HL-60/S4 treated with phorbol 12-myristate 13-acetate at 8.2 ng/mL for 4 days and 3 days (cell line): ENCODE data around the gene LRRC73.

Experiments used
- in situ Hi-C: fragments of 300-500 bp; cut with MboI; formaldehyde crosslinking; loops from 2 replicates; pipeline ENCODE4 v1.15.0; 2022; ENCODE audit warnings: low sequenced_read_pairs

Gene LRRC73

DNA sequence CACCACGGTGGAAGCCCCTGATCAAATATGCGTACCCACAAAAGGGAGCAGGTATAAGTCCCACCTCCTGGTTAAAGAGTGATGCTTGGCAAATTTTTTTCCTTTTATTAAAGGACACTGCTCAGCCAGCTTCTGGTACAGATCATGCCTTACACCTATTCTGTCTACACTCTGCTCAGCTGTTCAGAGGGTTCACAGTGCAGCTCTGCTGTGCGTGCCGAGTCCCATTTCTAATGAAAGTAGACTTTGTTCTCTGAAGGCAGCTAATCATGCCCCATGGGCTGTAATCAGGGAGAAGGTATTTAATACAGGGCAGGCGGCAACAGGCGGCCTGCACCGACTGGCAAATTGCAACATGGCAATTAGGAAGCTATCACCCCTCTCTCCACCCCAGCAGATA lies 16.3 kb downstream of the LRRC73 start:
- in situ Hi-C loops: no loop called here

GRCh38 chr6:43493230-43493629 lies 16.9 kb downstream of the LRRC73 start:
- in situ Hi-C loops: no loop called here

DNA sequence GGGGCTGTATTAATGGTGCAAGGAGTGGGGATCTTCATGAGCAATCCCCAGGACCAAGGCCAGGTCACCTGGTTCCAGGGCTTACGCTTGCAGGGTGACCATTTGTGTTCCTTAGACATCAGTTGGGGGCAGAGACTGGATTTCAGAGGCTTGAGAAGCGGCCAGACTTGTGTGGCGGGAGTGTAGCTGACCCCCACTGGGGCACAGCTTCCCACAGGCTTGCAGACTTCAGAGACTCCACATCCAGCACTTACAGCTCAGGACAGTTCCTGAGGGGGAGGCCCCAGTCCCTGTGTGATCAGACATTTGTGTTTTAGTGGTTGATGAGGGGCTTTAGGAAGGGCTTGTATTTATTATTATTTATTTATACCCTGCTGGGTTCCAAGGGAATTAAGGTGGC lies 17.5 kb downstream of the LRRC73 start:
- in situ Hi-C loops: no loop called here

- in situ Hi-C loops: no loop called here
These were observed 18.1 kb downstream of the LRRC73 start for GRCh38 chr6:43491750-43492661.

DNA sequence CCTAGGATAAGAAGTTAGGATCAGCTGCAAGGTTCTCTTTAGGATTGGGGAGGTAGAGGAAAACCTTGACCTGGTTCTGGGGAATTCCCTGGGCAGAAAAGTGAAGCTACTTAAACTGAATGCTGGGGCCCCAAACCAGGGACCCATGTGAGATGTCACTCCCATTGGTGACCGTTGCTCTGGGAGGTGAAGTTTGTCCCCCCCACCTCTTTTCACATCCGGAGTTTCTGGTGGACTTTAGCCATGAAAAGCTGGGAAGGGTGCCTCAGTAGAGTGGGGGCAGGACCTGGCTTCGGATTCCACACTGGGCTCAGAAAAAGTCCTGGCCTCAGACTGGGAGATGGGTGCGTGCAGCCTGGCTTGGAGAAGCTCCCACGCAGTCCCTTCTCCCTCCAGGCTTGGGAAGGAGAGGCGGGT lies 19.6 kb downstream of the LRRC73 start:
- in situ Hi-C loops: no loop called here

DNA sequence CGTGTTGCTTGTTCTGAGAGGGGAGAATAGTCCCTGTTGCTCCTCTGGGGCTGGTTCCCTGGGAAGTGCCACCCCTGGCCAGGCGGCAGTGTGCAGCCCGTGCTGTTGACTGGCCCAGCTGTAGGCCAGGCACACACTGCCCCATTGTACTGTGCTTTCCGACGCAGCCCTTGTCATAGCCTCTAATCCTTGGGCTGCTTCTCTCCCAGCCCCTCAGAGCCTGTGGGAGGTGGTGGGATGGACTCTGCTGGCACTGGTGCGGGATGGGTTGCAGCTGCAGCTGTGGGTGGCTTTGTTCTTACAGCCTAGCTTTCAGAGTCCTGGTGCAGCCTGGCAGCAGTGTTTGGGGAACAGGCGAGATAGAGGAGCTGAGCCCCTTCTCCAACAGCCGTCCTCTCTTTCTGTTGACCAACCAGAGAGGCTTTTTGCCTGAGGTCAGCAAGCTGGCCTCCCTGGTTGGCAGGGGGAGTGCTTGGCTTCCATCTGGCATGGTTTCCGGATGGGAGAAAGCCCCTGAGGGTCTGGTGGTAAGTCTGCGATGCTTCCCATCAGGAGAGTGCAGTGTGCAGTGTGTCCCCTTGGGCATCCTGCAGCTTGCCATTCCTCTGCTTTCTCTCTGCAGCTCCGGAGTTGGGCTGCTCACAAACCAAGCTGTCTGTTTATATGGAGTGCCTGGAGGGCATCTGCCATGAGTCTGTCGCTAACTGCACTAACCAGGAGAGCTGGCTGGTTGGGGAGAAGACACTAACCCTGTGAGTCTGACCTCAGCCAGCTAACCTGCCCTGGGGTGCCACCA lies 20.7 kb downstream of the LRRC73 start:
- in situ Hi-C loops: no loop called here

GRCh38 chr6:43488667-43489276 lies 21.4 kb downstream of the LRRC73 start:
- in situ Hi-C loops: no loop called here

GRCh38 chr6:43481591-43482236 lies 28.4 kb downstream of the LRRC73 start:
- in situ Hi-C loops: no loop called here

GRCh38 chr6:43481075-43481474 lies 29.1 kb downstream of the LRRC73 start:
- in situ Hi-C loops: no loop called here

DNA sequence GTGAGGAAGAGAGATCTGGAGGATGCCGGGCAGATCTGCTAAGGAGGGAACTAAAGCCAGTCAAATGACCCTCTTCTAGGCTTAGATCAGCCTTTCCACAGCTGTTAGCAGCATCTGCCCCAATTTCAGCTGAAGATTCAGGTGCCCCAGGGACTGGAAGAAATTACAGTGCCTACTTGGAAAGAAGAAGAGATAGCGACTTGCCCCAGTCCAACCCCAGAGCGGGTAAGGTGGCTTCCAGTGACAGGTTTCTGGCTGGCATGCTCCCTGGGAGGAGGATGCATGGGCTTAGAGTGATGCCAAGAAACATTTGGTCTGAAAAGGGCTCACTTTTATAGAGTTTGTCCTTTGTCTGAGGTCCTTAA lies 32.2 kb downstream of the LRRC73 start:
- in situ Hi-C loops: no loop called here

GRCh38 chr6:43477235-43478007 lies 32.7 kb downstream of the LRRC73 start, which contains the start of gene TJAP1:
Gene TJAP1 (plus strand): TSS chr6:43477570. CDS start chr6:43499002, 21,432 bp downstream.
- in situ Hi-C loops: no loop called here

DNA sequence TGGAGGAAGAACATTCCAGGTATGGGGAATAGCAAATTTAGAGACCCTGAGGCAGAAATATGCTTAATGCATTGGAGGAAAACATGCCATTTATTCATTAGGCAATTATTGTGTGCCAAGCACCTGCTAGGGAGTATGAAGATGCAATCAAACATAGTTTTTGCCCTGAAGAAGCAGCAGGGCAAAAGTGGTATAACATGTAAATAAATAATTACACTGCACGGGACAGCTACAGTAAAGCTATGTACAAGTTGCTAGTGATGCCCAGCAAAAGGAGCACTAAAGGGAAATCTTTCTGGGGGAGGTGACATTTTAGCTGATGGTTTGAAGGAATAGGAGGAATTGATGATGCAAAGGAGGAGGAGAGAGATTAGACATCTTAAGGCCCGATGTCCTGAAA lies 33.4 kb downstream of the LRRC73 start:
- in situ Hi-C loops: no loop called here

- in situ Hi-C loops: no loop called here
These were observed 34.6 kb downstream of the LRRC73 start for GRCh38 chr6:43475516-43475915.

GRCh38 chr6:43472515-43472914 lies 37.6 kb downstream of the LRRC73 start:
- in situ Hi-C loops: no loop called here

DNA sequence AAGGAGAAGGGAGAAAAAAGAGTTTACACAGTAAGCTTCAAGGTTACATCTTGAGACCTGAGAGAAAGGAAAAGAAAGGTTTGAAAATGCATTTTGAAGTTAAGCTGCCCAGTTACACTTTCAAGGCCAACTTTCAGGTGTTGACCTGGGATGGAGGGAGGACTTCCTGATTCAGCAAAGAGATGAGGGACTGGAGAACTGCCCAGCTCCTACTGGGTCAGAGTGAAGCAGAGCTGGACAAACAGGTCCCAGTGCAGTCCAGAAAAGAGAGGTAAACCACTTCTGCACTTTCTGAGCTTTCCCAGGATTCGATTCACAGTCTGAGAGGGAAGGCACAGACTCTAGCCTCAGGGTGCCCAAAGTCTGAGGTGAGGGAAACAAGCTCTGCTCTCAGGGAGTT lies 38.7 kb downstream of the LRRC73 start:
- in situ Hi-C loops: no loop called here

- in situ Hi-C loops: no loop called here
These were observed 40.2 kb downstream of the LRRC73 start for GRCh38 chr6:43469947-43470346.

DNA sequence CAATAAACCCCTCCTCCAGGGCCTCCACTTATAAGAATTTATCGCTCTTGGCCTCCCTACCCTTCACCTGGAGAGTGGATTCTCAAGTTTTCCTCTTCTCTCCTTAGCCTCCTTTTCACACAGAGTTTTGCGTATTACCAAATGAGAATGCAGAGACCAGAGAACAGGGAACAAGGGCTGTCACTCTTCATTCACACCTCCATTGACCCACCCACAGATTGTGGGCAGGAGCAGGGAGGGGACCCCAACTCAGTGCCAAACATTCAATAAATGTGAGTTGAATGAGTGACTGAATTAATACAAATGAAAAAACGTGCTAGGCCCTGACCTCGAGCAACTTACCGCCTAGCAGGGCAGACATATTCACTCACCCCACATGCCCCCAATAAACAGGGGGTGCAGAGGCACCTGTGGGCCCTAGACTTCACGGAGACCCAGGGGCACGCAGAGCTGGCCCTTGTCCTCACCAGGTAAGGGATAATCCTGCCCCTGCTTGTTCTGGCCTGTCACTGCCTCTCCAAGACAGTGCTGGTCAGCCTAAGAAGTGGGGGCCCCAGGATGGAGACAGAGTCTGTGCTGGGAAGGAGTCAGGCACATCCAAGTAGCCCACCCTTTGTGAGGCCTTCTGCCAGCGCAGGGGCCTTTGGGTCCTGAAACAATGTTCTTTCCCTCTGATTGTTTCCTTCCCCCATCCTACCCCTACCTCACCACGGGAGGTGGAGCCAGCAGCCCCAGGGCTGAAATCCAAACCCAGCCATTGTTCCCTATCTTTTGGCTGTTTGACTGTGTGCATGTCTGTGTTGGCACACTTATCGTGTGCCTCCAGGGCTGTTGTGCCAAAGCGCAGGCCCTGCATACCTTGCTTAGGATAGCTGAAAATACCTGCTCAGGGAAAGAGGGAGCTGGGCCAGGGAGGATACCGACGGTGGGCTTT lies 41.1 kb downstream of the LRRC73 start:
- in situ Hi-C loops: no loop called here

- in situ Hi-C loops: no loop called here
These were observed 41.9 kb downstream of the LRRC73 start for GRCh38 chr6:43468240-43468639.

DNA sequence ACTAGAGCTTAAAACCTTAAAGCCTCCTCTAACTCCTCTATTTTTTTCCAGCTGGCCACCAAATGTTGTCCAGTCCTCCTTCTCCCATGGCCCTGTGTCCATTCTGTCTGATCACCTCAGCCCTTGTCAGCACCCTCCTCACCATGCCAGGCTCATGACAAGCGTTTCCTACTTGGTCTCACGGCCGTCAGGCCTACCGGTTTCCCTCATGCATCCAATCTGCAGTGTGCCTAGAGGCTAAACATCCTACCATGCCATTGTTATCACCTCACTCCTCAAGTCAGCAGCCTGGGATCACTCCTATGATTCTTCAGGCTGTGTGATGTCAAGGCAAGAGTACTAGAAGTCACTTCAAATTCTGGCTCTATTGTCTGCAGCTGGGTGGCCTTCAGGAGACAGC lies 42.4 kb downstream of the LRRC73 start:
- in situ Hi-C loops: no loop called here
